ENCODE results near the gene OTULIN.

OTULIN gene

GRCh38 chr5:14744296-14745187 is 80.0 kb downstream of the OTULIN start:
- DNase-seq: no peak

GRCh38 chr5:14745188-14745563 is 80.7 kb downstream of the OTULIN start:
- DNase-seq: no peak

- peak; percentile 26 for DNase-seq
These were observed 81.2 kb downstream of the OTULIN start for GRCh38 chr5:14745753-14746152.

- DNase-seq: no peak
These were observed 83.8 kb downstream of the OTULIN start for GRCh38 chr5:14748180-14748900.

Measured in CD4-positive, alpha-beta T cell treated with Interleukin-12 subunit alpha and Interleukin-12 subunit beta, for 1 hour (primary cell).